DOHH2 (cell line): ENCODE results near the gene MAML2.

Experiments
- EZH2phosphoT487 ChIP-seq: fragments of 200-600 bp; sonication (generic); IDR thresholded peaks from 2 replicates; pipeline ENCODE4 v1.6.1; 2017; ENCODE audit warnings: borderline replicate concordance, mild to moderate bottlenecking, antibody characterized with exemption, low read length, moderate library complexity, mixed read lengths
- TF ChIP-seq, protein P1 (sequence below): fragments of 200-600 bp; sonication (generic); IDR thresholded peaks from one replicate; pipeline ENCODE4 v1.5.1; 2014; ENCODE audit warnings: antibody characterized with exemption, mild to moderate bottlenecking, low read depth, low read length; ENCODE audit not compliant: poor library complexity, severe bottlenecking

DNA sequence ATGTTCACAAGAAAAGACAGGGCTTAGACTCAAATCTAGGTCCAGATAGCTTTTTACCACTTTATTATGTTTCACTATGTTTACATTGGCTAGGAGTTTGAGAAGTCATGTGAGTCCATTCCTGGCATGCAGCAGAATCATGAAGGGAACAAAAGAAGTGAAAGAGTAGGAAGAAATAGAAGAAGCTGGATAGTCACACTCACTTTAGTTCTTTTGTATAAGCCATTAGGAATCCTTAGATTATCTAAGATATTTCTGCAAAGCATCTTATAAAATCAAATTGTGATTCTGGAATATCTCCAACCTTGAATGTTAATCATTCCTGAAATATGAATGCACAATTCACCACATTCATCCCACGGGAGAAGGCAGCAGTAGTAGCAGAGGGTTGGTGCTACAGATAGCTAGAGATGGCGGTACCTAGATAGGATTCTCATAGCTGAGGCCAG lies 31.9 kb downstream of the MAML2 start:
- TF ChIP-seq, protein P1, sequence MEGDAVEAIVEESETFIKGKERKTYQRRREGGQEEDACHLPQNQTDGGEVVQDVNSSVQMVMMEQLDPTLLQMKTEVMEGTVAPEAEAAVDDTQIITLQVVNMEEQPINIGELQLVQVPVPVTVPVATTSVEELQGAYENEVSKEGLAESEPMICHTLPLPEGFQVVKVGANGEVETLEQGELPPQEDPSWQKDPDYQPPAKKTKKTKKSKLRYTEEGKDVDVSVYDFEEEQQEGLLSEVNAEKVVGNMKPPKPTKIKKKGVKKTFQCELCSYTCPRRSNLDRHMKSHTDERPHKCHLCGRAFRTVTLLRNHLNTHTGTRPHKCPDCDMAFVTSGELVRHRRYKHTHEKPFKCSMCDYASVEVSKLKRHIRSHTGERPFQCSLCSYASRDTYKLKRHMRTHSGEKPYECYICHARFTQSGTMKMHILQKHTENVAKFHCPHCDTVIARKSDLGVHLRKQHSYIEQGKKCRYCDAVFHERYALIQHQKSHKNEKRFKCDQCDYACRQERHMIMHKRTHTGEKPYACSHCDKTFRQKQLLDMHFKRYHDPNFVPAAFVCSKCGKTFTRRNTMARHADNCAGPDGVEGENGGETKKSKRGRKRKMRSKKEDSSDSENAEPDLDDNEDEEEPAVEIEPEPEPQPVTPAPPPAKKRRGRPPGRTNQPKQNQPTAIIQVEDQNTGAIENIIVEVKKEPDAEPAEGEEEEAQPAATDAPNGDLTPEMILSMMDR: no peak
- no peak for TF ChIP-seq EZH2phosphoT487
